ENCODE results near the gene R3HDM2. TPM values are rescaled to one million over a fixed set of nuclear protein-coding genes. Genes with fewer than 3 reads are reported as not detected.

R3HDM2 gene
- total and polyA plus RNA-seq, 2 of the 13 experiments (the other 11 are each of a cell fraction or from before 2014, with no cell fraction given): 11.1 to 23.5 TPM

- no peak for TF ChIP-seq ZNF577 (CRISPR knock-in tag; IDR thresholded peaks at IDR 0.05; ENCODE audit: borderline replicate concordance, low read depth)
- peak; percentile 84 for TF ChIP-seq ATF1 (CRISPR knock-in tag; IDR thresholded peaks at IDR 0.05)
- peak; percentile 90 for TF ChIP-seq ATF7-NPFF (CRISPR knock-in tag; IDR thresholded peaks at IDR 0.05; ENCODE audit: low read depth)
- peak; percentile 74; the same call in 1 of the 2 replicates for TF ChIP-seq TFE3 (CRISPR knock-in tag; IDR thresholded peaks at IDR 0.05)
- no peak for TF ChIP-seq ZNF569 (CRISPR knock-in tag; IDR thresholded peaks at IDR 0.05; ENCODE audit: borderline replicate concordance)
- TF ChIP-seq ZNF331 (CRISPR knock-in tag; IDR thresholded peaks at IDR 0.05): peak; percentile 81
- peak; percentile 36 for TF ChIP-seq GABPA (IDR thresholded peaks at IDR 0.05; ENCODE audit: low read depth, low read length)
- peak; percentile 68 for TF ChIP-seq GABPA (CRISPR knock-in tag; IDR thresholded peaks at IDR 0.05; ENCODE audit: low read depth)
- TF ChIP-seq TBP (CRISPR knock-in tag; IDR thresholded peaks at IDR 0.05): no peak
- peak; percentile 83; the same call in 1 of the 2 replicates for TF ChIP-seq ZNF563 (CRISPR knock-in tag; IDR thresholded peaks at IDR 0.05)
- TF ChIP-seq SMAD1 (CRISPR knock-in tag; IDR thresholded peaks at IDR 0.05; ENCODE audit: borderline replicate concordance, low read depth): peak; percentile 94
- peak; percentile 85 for TF ChIP-seq YEATS2 (CRISPR knock-in tag; IDR thresholded peaks at IDR 0.05; ENCODE audit: borderline replicate concordance)
- peak; percentile 69; the same call in 1 of the 2 replicates for TF ChIP-seq E2F1 (CRISPR knock-in tag; IDR thresholded peaks at IDR 0.05)
- TF ChIP-seq HDAC2 (CRISPR knock-in tag; IDR thresholded peaks at IDR 0.05): peak; percentile 41; the same call in 1 of the 2 replicates
- TF ChIP-seq CC2D1A (CRISPR knock-in tag; IDR thresholded peaks at IDR 0.05): no peak; the same call in 1 of the 2 replicates
- TF ChIP-seq SP140L (CRISPR knock-in tag; IDR thresholded peaks at IDR 0.05; ENCODE audit: borderline replicate concordance): no peak
- TF ChIP-seq MLX (CRISPR knock-in tag; IDR thresholded peaks at IDR 0.05): no peak
- TF ChIP-seq ZBTB34 (CRISPR knock-in tag; IDR thresholded peaks at IDR 0.05): 0 out of 2 replicates have a peak, but pooled peaks have one; percentile 20
- TF ChIP-seq THAP8 (CRISPR knock-in tag; IDR thresholded peaks at IDR 0.05; ENCODE audit: borderline replicate concordance): no peak
- TF ChIP-seq PHF5A (CRISPR knock-in tag; IDR thresholded peaks at IDR 0.05; ENCODE audit: low read depth, unreplicated experiment): no peak
- no peak for TF ChIP-seq ZFP62 (CRISPR knock-in tag; IDR thresholded peaks at IDR 0.05)
- no peak for TF ChIP-seq TOE1 (CRISPR knock-in tag; IDR thresholded peaks at IDR 0.05)
- no peak for TF ChIP-seq HMGA1 (CRISPR knock-in tag; conservative IDR thresholded peaks at IDR 0.05)
- no peak for TF ChIP-seq ZNF549 (CRISPR knock-in tag; IDR thresholded peaks at IDR 0.05)
- TF ChIP-seq BHLHE40 (IDR thresholded peaks at IDR 0.05; ENCODE audit: low read length): peak; percentile 64; the same call in 1 of the 2 replicates
- TF ChIP-seq TRIM24 (CRISPR knock-in tag; IDR thresholded peaks at IDR 0.05): no peak
- no peak for TF ChIP-seq CAMTA2 (CRISPR knock-in tag; IDR thresholded peaks at IDR 0.05; ENCODE audit: borderline replicate concordance)
Observed at GRCh38 chr12:57430931-57431566, at the start of gene R3HDM2 (continued).
